GM23338 (cell line): ENCODE results near the gene CEP170B. TPM values are rescaled to one million over a fixed set of nuclear protein-coding genes. Genes with fewer than 3 reads are reported as not detected.

Experiments used
- ATAC-seq: fragments of 200-7000 bp; cut with Tn5 transposase; 3 replicates; pipeline ENCODE4 v1.9.1; 2020
- DNase-seq: peaks from one replicate; pipeline ENCODE4 v3.0.0-alpha.2; 2015; ENCODE audit warnings: low spot score
- H2AFZ ChIP-seq: fragments of 200-600 bp; sonication (generic); 2 replicates; pipeline ENCODE4 v1.8.0; 2016; ENCODE audit warnings: antibody characterized with exemption, mild to moderate bottlenecking, moderate library complexity
- H3F3A ChIP-seq: fragments of 200-600 bp; sonication (generic); replicated peaks from 2 replicates; pipeline ENCODE4 v1.8.0; 2017; ENCODE audit warnings: antibody characterized with exemption, mixed run types, low read depth
- H3K27ac ChIP-seq: fragments of 200-600 bp; sonication (generic); 2 replicates; pipeline ENCODE4 v1.6.1; 2016; ENCODE audit warnings: low read depth
- H3K27me3 ChIP-seq: fragments of 200-600 bp; sonication (generic); 2 replicates; pipeline ENCODE4 v1.8.0; 2016; ENCODE audit warnings: mild to moderate bottlenecking, mixed run types, moderate library complexity; ENCODE audit not compliant: insufficient read depth
- H3K36me3 ChIP-seq: fragments of 200-600 bp; sonication (generic); 2 replicates; pipeline ENCODE4 v1.8.0; 2016; ENCODE audit warnings: mild to moderate bottlenecking; ENCODE audit not compliant: insufficient read depth
- H3K4me1 ChIP-seq: fragments of 200-600 bp; sonication (generic); 2 replicates; pipeline ENCODE4 v1.8.0; 2016; ENCODE audit warnings: mild to moderate bottlenecking, moderate library complexity; ENCODE audit not compliant: insufficient read depth
- H3K4me2 ChIP-seq: fragments of 200-600 bp; sonication (generic); 2 replicates; pipeline ENCODE4 v1.7.1; 2017; ENCODE audit warnings: mixed run types
- H3K4me3 ChIP-seq: fragments of 200-600 bp; sonication (generic); 2 replicates; pipeline ENCODE4 v1.6.1; 2016; ENCODE audit warnings: mixed run types
- H3K79me2 ChIP-seq: fragments of 200-600 bp; sonication (generic); replicated peaks from 2 replicates; pipeline ENCODE4 v1.8.0; 2017; ENCODE audit warnings: mild to moderate bottlenecking; ENCODE audit not compliant: insufficient read depth
- H3K9me2 ChIP-seq: fragments of 200-600 bp; sonication (generic); 2 replicates; pipeline ENCODE4 v1.8.0; 2017; ENCODE audit not compliant: insufficient read depth
- H4K20me1 ChIP-seq: fragments of 200-600 bp; sonication (generic); replicated peaks from 2 replicates; pipeline ENCODE4 v1.8.0; 2017; ENCODE audit warnings: mild to moderate bottlenecking; ENCODE audit not compliant: insufficient read depth
- H3K27ac Mint-ChIP-seq: 2 replicates; pipeline ENCODE4 v1.8.0; 2020; ENCODE audit warnings: inconsistent platforms, mild to moderate bottlenecking, moderate library complexity, mixed read lengths
- H3K27me3 Mint-ChIP-seq: 3 replicates; pipeline ENCODE4 v1.8.0; 2022; ENCODE audit warnings: low read depth, mild to moderate bottlenecking, moderate library complexity, mixed read lengths, inconsistent platforms; ENCODE audit not compliant: insufficient read depth, poor library complexity
- H3K36me3 Mint-ChIP-seq: 3 replicates; pipeline ENCODE4 v1.8.0; 2021; ENCODE audit warnings: low read depth, mild to moderate bottlenecking, inconsistent platforms, moderate library complexity, mixed read lengths
- H3K4me1 Mint-ChIP-seq: 3 replicates; pipeline ENCODE4 v1.8.0; 2020; ENCODE audit warnings: mild to moderate bottlenecking, inconsistent platforms, mixed read lengths
- H3K4me3 Mint-ChIP-seq: 3 replicates; pipeline ENCODE4 v1.8.0; 2021; ENCODE audit warnings: moderate library complexity, mild to moderate bottlenecking, inconsistent platforms, mixed read lengths
- H3K9me3 Mint-ChIP-seq: 3 replicates; pipeline ENCODE4 v1.8.0; 2020; ENCODE audit warnings: moderate library complexity, mild to moderate bottlenecking, inconsistent platforms, mixed read lengths
- CREB1 ChIP-seq: fragments of 250-450 bp; sonication (Bioruptor Pico); IDR thresholded peaks from 2 replicates; pipeline ENCODE4 v1.5.0; 2020; ENCODE audit warnings: low read depth, mild to moderate bottlenecking, moderate library complexity
- CTCF ChIP-seq, 2 experiments: fragments of 200-600 bp in 1 of 2; sonication (generic) in 1 of 2; conservative IDR thresholded peaks; 2 replicates each; pipeline versions ENCODE4 v1.5.1 to v1.6.1; 2016 to 2017; ENCODE audit warnings: antibody characterized with exemption in 2 of 2, low read depth in 2 of 2, mild to moderate bottlenecking in 2 of 2, moderate library complexity in 1 of 2
- ETS1 ChIP-seq: IDR thresholded peaks from 2 replicates; pipeline ENCODE4 v1.6.1; 2016; ENCODE audit warnings: antibody characterized with exemption
- EZH2 ChIP-seq: fragments of 200-600 bp; sonication (generic); IDR thresholded peaks from one replicate; pipeline ENCODE4 v1.8.0; 2017; ENCODE audit warnings: antibody characterized with exemption, mild to moderate bottlenecking, low read depth; ENCODE audit not compliant: unreplicated experiment
- EZH2phosphoT487 ChIP-seq: fragments of 200-600 bp; sonication (generic); IDR thresholded peaks from one replicate; pipeline ENCODE4 v1.8.1; 2018; ENCODE audit warnings: antibody characterized with exemption; ENCODE audit not compliant: unreplicated experiment
- NANOG ChIP-seq: IDR thresholded peaks from 2 replicates; pipeline ENCODE4 v1.6.1; 2016; ENCODE audit warnings: antibody characterized with exemption, borderline replicate concordance
- POLR2AphosphoS5 ChIP-seq: IDR thresholded peaks from 2 replicates; pipeline ENCODE4 v1.6.1; 2016; ENCODE audit warnings: antibody characterized with exemption, low read depth
- REST ChIP-seq: IDR thresholded peaks from one replicate; pipeline ENCODE4 v1.6.1; 2018; ENCODE audit warnings: antibody characterized with exemption; ENCODE audit not compliant: unreplicated experiment
- STAT1 ChIP-seq: IDR thresholded peaks from one replicate; pipeline ENCODE4 v1.6.1; 2016; ENCODE audit warnings: antibody characterized with exemption; ENCODE audit not compliant: unreplicated experiment
- ZNF114 ChIP-seq: fragments of 250-450 bp; sonication (Bioruptor Pico); IDR thresholded peaks from 2 replicates; pipeline ENCODE4 v1.5.0; 2020; ENCODE audit warnings: mild to moderate bottlenecking, moderate library complexity
- ZNF331 ChIP-seq: fragments of 250-450 bp; sonication (Bioruptor Pico); IDR thresholded peaks from 2 replicates; pipeline ENCODE4 v1.5.0; 2020; ENCODE audit warnings: low read depth, mild to moderate bottlenecking, moderate library complexity
- polyA plus RNA-seq: library from polyadenylated mRNA; unstranded; fragments of >200 nt; fragmentation: Nextera tagmentation; extraction: Ambion mirVana; gene quantifications from 2 replicates; pipeline ENCODE4 v1.2.1, GENCODE V29; 2016
- total RNA-seq: library from RNA; depleted of rRNA; stranded (reverse); fragments of >200 nt; shearing (Covaris generic); gene quantifications from 2 replicates; pipeline ENCODE4 v1.2.3, GENCODE V29; 2014

The CEP170B gene
- total and polyA plus RNA-seq, 2 experiments from 2014 or later: 4.6 to 37.1 TPM

GRCh38 chr14:104912053-104912452 lies 47.0 kb downstream of the CEP170B start (continued):
- TF ChIP-seq NANOG (no peak), ZNF114 (CRISPR knock-in tag) (no peak), POLR2AphosphoS5 (no peak), REST (no peak), STAT1 (no peak), CREB1 (CRISPR knock-in tag) (no peak), EZH2phosphoT487 (no peak)

GRCh38 chr14:104913435-104913834 lies 48.4 kb downstream of the CEP170B start:
- no peaks in the 10 kb centered on the region for H3K4me1 Mint-ChIP-seq
- no peak overlapping the region for H3K4me3 Mint-ChIP-seq
- Histone ChIP-seq H4K20me1 (no peaks in the 10 kb centered on the region), H2AFZ (no peak overlapping the region), H3K27me3 (no peaks in the 10 kb centered on the region), H3K9me2 (no peaks in the 10 kb centered on the region), H3K27ac (no peak overlapping the region), H3K79me2 (no peaks in the 10 kb centered on the region), H3K36me3 (no peaks in the 10 kb centered on the region), H3K4me1 (no peaks in the 10 kb centered on the region), H3K4me2 (no peak overlapping the region), H3K4me3 (no peak overlapping the region), H3F3A (no peaks in the 10 kb centered on the region)
- TF ChIP-seq POLR2AphosphoS5: no peak
- no peak for TF ChIP-seq REST
- TF ChIP-seq EZH2: no peak
- TF ChIP-seq STAT1: no peak
- TF ChIP-seq ZNF114 (CRISPR knock-in tag): no peak
- no peak for TF ChIP-seq CTCF (conservative IDR thresholded peaks at IDR 0.05; ENCODE audit: low read depth in 2 of 2)
- no peak for TF ChIP-seq ZNF331
- no peak for TF ChIP-seq ETS1
- no peak for TF ChIP-seq CREB1 (CRISPR knock-in tag)
- H3K27ac Mint-ChIP-seq: no peak overlapping the region
- peaks cover 22% of the 10 kb centered on the region for H3K9me3 Mint-ChIP-seq
- H3K27me3 Mint-ChIP-seq: peaks cover 5% of the 10 kb centered on the region
- ATAC-seq (no peak), DNase-seq (no peak)
- peaks cover 5% of the 10 kb centered on the region; the same call in 2 of the 3 replicates for H3K36me3 Mint-ChIP-seq
